Measurements from ENCODE around the gene NFIC.
"Not testable (repeated sequence)": the region's sequence is repeated elsewhere in the genome, so short reads cannot be mapped to it uniquely, and the experiment has no call there.

Gene NFIC

GRCh38 chr19:3344608-3345598 is 21.5 kb upstream of the NFIC start:
- Histone ChIP-seq H3K27me3 (ENCODE audit: insufficient read depth, low read length) (peaks cover 7% of the 10 kb centered on the region), H3K9me3 (ENCODE audit: low read length) (no peaks in the 10 kb centered on the region), H3K4me1 (ENCODE audit: insufficient read depth, low read length) (no peaks in the 10 kb centered on the region), H3K36me3 (ENCODE audit: insufficient read depth, low read length) (no peaks in the 10 kb centered on the region), H3K4me3 (ENCODE audit: low read length) (no peak overlapping the region), H2AFZ (ENCODE audit: low read depth, low read length) (no peak overlapping the region)

GRCh38 chr19:3345850-3346460 is 20.4 kb upstream of the NFIC start:
- Histone ChIP-seq H2AFZ (ENCODE audit: low read depth, low read length) (no peak overlapping the region), H3K36me3 (ENCODE audit: insufficient read depth, low read length) (no peaks in the 10 kb centered on the region), H3K27me3 (ENCODE audit: insufficient read depth, low read length) (peaks cover 9% of the 10 kb centered on the region), H3K4me3 (ENCODE audit: low read length) (no peak overlapping the region), H3K9me3 (ENCODE audit: low read length) (no peaks in the 10 kb centered on the region), H3K4me1 (ENCODE audit: insufficient read depth, low read length) (no peaks in the 10 kb centered on the region)

DNA sequence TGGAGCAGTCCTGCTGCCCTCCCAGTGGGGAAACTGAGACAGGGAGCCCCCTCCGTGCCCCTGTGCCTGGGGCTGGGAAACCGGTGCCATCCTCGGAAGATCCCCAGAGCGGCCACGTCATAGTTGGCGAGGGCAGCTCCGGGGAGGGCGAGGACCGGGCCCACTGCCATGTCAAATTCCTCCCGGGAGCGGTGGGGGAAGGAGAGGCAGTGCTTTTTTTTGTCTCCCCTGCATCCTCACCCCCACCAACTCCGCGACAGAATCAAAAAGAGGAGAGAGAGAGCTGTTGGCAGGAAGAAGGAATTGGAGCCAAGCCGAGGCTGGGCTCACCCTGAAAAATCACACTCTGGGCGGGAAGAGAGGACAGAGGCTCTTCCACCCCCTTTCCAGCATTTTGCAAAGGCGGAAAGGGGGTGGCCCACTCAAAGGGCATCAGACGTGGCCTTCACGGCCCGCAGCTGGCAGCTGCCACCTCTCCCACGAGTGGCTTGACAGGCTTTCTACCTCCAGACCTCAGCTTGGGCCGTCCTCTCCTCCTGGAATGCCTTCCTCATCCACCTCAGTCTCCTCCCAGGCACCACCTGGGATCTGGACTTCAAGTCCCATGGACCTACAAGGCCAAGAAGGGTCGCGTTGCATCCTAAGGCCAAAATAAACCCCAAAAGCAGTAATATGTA is 19.6 kb upstream of the NFIC start:
- Histone ChIP-seq H3K9me3 (ENCODE audit: low read length) (no peaks in the 10 kb centered on the region), H2AFZ (ENCODE audit: low read depth, low read length) (no peak overlapping the region), H3K4me3 (ENCODE audit: low read length) (no peak overlapping the region), H3K27me3 (ENCODE audit: insufficient read depth, low read length) (peaks cover 9% of the 10 kb centered on the region), H3K4me1 (ENCODE audit: insufficient read depth, low read length) (no peaks in the 10 kb centered on the region), H3K36me3 (ENCODE audit: insufficient read depth, low read length) (no peaks in the 10 kb centered on the region)

- Histone ChIP-seq H3K4me3 (ENCODE audit: low read length) (no peak overlapping the region), H2AFZ (ENCODE audit: low read depth, low read length) (no peak overlapping the region), H3K4me1 (ENCODE audit: insufficient read depth, low read length) (no peaks in the 10 kb centered on the region), H3K36me3 (ENCODE audit: insufficient read depth, low read length) (no peaks in the 10 kb centered on the region), H3K9me3 (ENCODE audit: low read length) (no peaks in the 10 kb centered on the region), H3K27me3 (ENCODE audit: insufficient read depth, low read length) (peaks cover 9% of the 10 kb centered on the region)
These were observed 18.3 kb upstream of the NFIC start for GRCh38 chr19:3348042-3348441.

- H3K4me1 ChIP-seq (ENCODE audit: insufficient read depth, low read length); H3K4me3 ChIP-seq (ENCODE audit: low read length); H2AFZ ChIP-seq (ENCODE audit: low read depth, low read length); H3K9me3 ChIP-seq (ENCODE audit: low read length); H3K36me3 ChIP-seq (ENCODE audit: insufficient read depth, low read length): not testable (repeated sequence)
- H3K27me3 ChIP-seq (ENCODE audit: insufficient read depth, low read length), result peaks cover 10% of the 10 kb centered on the region
These were observed 17.9 kb upstream of the NFIC start for GRCh38 chr19:3348469-3348868.

- Histone ChIP-seq H3K36me3 (ENCODE audit: insufficient read depth, low read length) (no peaks in the 10 kb centered on the region), H3K27me3 (ENCODE audit: insufficient read depth, low read length) (peaks cover 15% of the 10 kb centered on the region), H3K9me3 (ENCODE audit: low read length) (peaks cover 4% of the 10 kb centered on the region), H2AFZ (ENCODE audit: low read depth, low read length) (no peak overlapping the region), H3K4me1 (ENCODE audit: insufficient read depth, low read length) (no peaks in the 10 kb centered on the region), H3K4me3 (ENCODE audit: low read length) (no peak overlapping the region)
These were observed 16.2 kb upstream of the NFIC start for GRCh38 chr19:3350014-3350663.

GRCh38 chr19:3351702-3352447 is 14.5 kb upstream of the NFIC start:
- Histone ChIP-seq H3K4me3 (ENCODE audit: low read length) (no peak overlapping the region), H3K36me3 (ENCODE audit: insufficient read depth, low read length) (no peaks in the 10 kb centered on the region), H3K27me3 (ENCODE audit: insufficient read depth, low read length) (peaks cover 17% of the 10 kb centered on the region), H3K9me3 (ENCODE audit: low read length) (peaks cover 4% of the 10 kb centered on the region), H2AFZ (ENCODE audit: low read depth, low read length) (no peak overlapping the region), H3K4me1 (ENCODE audit: insufficient read depth, low read length) (no peaks in the 10 kb centered on the region)

DNA sequence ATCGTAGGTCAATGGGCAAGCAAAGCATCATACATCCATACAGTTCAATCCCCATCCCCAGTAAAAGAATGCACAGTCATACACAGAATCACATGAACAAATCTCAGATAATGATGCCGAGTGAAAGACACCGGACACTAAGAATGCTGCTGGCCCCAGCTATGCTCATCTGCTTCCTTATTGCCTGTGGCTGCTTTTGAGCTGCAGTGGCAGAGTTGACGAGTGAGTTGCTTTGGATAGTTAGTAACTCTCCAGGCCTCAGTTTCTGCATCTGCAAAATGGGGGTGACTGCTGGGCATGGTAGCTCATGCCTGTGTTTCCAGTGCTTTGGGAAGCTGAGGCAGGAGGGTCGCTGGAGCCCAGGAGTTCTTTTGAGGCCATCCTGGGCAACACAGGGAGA is 12.9 kb upstream of the NFIC start:
- H3K4me3 ChIP-seq (ENCODE audit: low read length), result no peak overlapping the region
- peaks cover 4% of the 10 kb centered on the region for H3K9me3 ChIP-seq (ENCODE audit: low read length)
- H2AFZ ChIP-seq (ENCODE audit: low read depth, low read length), result no peak overlapping the region
- H3K27me3 ChIP-seq (ENCODE audit: insufficient read depth, low read length), result peaks cover 29% of the 10 kb centered on the region
- no peaks in the 10 kb centered on the region for H3K36me3 ChIP-seq (ENCODE audit: insufficient read depth, low read length)
- peaks cover 3% of the 10 kb centered on the region for H3K4me1 ChIP-seq (ENCODE audit: insufficient read depth, low read length)

- H3K4me3 ChIP-seq (ENCODE audit: low read length), result no peak overlapping the region
- H3K9me3 ChIP-seq (ENCODE audit: low read length), result peaks cover 4% of the 10 kb centered on the region
- H2AFZ ChIP-seq (ENCODE audit: low read depth, low read length), result no peak overlapping the region
- H3K36me3 ChIP-seq (ENCODE audit: insufficient read depth, low read length), result no peaks in the 10 kb centered on the region
- H3K4me1 ChIP-seq (ENCODE audit: insufficient read depth, low read length), result peaks cover 19% of the 10 kb centered on the region
- peaks cover 47% of the 10 kb centered on the region for H3K27me3 ChIP-seq (ENCODE audit: insufficient read depth, low read length)
These were observed 9.6 kb upstream of the NFIC start for GRCh38 chr19:3356805-3357204.

DNA sequence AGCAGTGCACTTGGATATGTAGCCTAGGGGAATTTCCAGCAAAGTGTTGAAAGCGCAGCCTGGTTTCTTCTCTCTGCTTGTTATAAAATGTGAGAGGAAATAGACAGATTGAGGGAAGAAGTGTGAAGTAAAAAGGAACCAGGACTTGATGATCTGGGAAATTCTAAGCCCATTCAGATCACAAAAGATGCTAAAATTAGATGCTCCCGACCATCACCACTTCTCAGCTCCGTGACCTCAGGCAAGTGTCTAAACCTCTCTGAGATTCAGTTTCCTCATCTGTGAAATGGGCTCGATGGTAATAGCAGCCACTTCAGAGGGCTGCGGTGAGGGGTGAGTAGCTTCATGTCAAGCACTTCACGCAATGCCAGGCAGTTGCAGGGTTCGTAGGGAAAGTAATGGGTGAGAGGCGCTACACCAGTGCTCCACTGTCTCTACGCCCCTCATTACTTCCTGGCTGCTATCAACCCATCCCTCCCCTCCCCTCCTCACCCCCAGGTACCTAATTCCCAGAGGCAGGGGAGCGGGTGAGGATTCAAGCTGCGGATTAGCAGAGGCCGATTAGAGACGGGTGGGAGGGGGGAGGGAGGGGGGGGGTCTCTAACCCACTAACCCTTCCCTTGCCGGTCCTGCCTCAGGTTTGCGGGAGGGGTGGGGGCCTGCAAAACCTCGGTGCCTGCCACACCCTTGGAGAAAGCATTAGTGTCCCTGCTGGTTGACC is 9.0 kb upstream of the NFIC start:
- Histone ChIP-seq H3K4me3 (ENCODE audit: low read length) (no peak overlapping the region), H3K36me3 (ENCODE audit: insufficient read depth, low read length) (no peaks in the 10 kb centered on the region), H3K9me3 (ENCODE audit: low read length) (peaks cover 4% of the 10 kb centered on the region), H3K4me1 (ENCODE audit: insufficient read depth, low read length) (peaks cover 19% of the 10 kb centered on the region), H3K27me3 (ENCODE audit: insufficient read depth, low read length) (peaks cover 53% of the 10 kb centered on the region), H2AFZ (ENCODE audit: low read depth, low read length) (no peak overlapping the region)

GRCh38 chr19:3357992-3358688 is 8.2 kb upstream of the NFIC start:
- peaks cover 59% of the 10 kb centered on the region for H3K27me3 ChIP-seq (ENCODE audit: insufficient read depth, low read length)
- peaks cover 19% of the 10 kb centered on the region for H3K4me1 ChIP-seq (ENCODE audit: insufficient read depth, low read length)
- H3K9me3 ChIP-seq (ENCODE audit: low read length), result peaks cover 4% of the 10 kb centered on the region
- H3K4me3 ChIP-seq (ENCODE audit: low read length), result no peak overlapping the region
- H2AFZ ChIP-seq (ENCODE audit: low read depth, low read length), result no peak overlapping the region
- H3K36me3 ChIP-seq (ENCODE audit: insufficient read depth, low read length), result no peaks in the 10 kb centered on the region

Data from neuron (in vitro differentiated cells).